H1 (cell line): ENCODE measurements around the gene RABEP2. TPM values are rescaled to one million over a fixed set of nuclear protein-coding genes. Genes with fewer than 3 reads are reported as not detected.
A peak's percentile ranks its signal among the peaks of the same experiment; 100 is the strongest.

ENCODE experiments used
- CTCF ChIA-PET: fragments of 300-600 bp; sonication (Branson Sonifier 250); formaldehyde crosslinking; loops from one replicate; lab custom pipeline; 2021; ENCODE audit not compliant: partially characterized antibody; lab: Charles Lee
- POLR2A ChIA-PET: fragments of 300-600 bp; sonication (Branson Sonifier 250); formaldehyde crosslinking; loops from one replicate; lab custom pipeline; 2021; ENCODE audit warnings: inconsistent platforms; ENCODE audit not compliant: partially characterized antibody; lab: Charles Lee
- DNase-seq, 2 experiments: peaks; one replicate each; pipeline versions ENCODE4 v3.0.0 to v3.0.0-alpha.2; 2010 to 2022; ENCODE audit warnings: low spot score in 2 of 2, low read depth in 1 of 2, mixed read lengths in 1 of 2
- FAIRE-seq: peaks from 2 replicates; lab custom pipeline; 2011; peaks lifted over from hg19 to GRCh38; lab: Jason Lieb, UNC
- H2AFZ ChIP-seq: 2 replicates; pipeline ENCODE4 v1.8.1; 2012; ENCODE audit warnings: low read length, inconsistent platforms
- H2AK5ac ChIP-seq: 2 replicates; pipeline ENCODE4 v1.6.1; 2013; ENCODE audit warnings: low read depth, low read length
- H2BK120ac ChIP-seq: replicated peaks from 2 replicates; pipeline ENCODE3; 2013; ENCODE audit warnings: low read depth, low read length, inconsistent platforms
- H2BK12ac ChIP-seq: 2 replicates; pipeline ENCODE4 v1.6.1; 2013; ENCODE audit warnings: low read depth, low read length
- H2BK15ac ChIP-seq: 2 replicates; pipeline ENCODE4 v1.6.1; 2013; ENCODE audit warnings: low read length
- H2BK20ac ChIP-seq: 2 replicates; pipeline ENCODE4 v1.6.1; 2013; ENCODE audit warnings: low read length
- H2BK5ac ChIP-seq: 2 replicates; pipeline ENCODE4 v1.6.1; 2013; ENCODE audit warnings: low read depth, low read length
- H3K14ac ChIP-seq: 2 replicates; pipeline ENCODE4 v1.6.1; 2013; ENCODE audit warnings: inconsistent platforms; ENCODE audit not compliant: insufficient read length
- H3K18ac ChIP-seq: 2 replicates; pipeline ENCODE4 v1.6.1; 2013; ENCODE audit warnings: low read length; ENCODE audit errors: extremely low read depth
- H3K23ac ChIP-seq: 2 replicates; pipeline ENCODE4 v1.6.1; 2013; ENCODE audit warnings: inconsistent platforms; ENCODE audit not compliant: insufficient read length
- H3K23me2 ChIP-seq: 2 replicates; pipeline ENCODE4 v1.6.1; 2013; ENCODE audit warnings: low read depth, low read length
- H3K27ac ChIP-seq: 2 replicates; pipeline ENCODE4 v1.6.1; 2011; ENCODE audit warnings: low read depth, low read length, inconsistent platforms
- H3K27me3 ChIP-seq, 4 experiments: replicated peaks in 1 of 4; 1 replicate in 1 of 4; 2 replicates in 3 of 4; pipeline versions ENCODE4 v1.6.1 to v1.8.1; 2011 to 2013; ENCODE audit warnings: low read length in 3 of 4, mild to moderate bottlenecking in 3 of 4, inconsistent platforms in 2 of 4, mixed read lengths in 2 of 4, moderate library complexity in 1 of 4; ENCODE audit not compliant: control insufficient read depth in 3 of 4, insufficient read depth in 3 of 4; ENCODE audit errors: extremely low read depth in 1 of 4
- H3K36me3 ChIP-seq, 4 experiments: 2 replicates each; pipeline versions ENCODE4 v1.6.1 to v1.8.1; 2011 to 2013; ENCODE audit warnings: mild to moderate bottlenecking in 4 of 4, low read length in 3 of 4, moderate library complexity in 2 of 4, control low read depth in 1 of 4, inconsistent platforms in 1 of 4; ENCODE audit not compliant: insufficient read depth in 4 of 4, control insufficient read depth in 2 of 4
- H3K4ac ChIP-seq: replicated peaks from 2 replicates; pipeline ENCODE3; 2013; ENCODE audit warnings: low read length, low read depth, mixed read lengths, inconsistent platforms; ENCODE audit not compliant: insufficient read length
- H3K4me1 ChIP-seq, 4 experiments: replicated peaks in 1 of 4; 1 replicate in 1 of 4; 2 replicates in 3 of 4; pipeline versions ENCODE4 v1.6.1 to v1.8.1; 2011 to 2013; ENCODE audit warnings: low read length in 3 of 4, inconsistent platforms in 2 of 4, mixed read lengths in 1 of 4; ENCODE audit not compliant: insufficient read depth in 4 of 4, control insufficient read depth in 3 of 4
- H3K4me2 ChIP-seq, 2 experiments: 2 replicates each; pipeline versions ENCODE4 v1.6.1 to v1.8.1; 2011 to 2013; ENCODE audit warnings: low read depth in 2 of 2, low read length in 2 of 2, control low read depth in 1 of 2, inconsistent platforms in 1 of 2, mild to moderate bottlenecking in 1 of 2; ENCODE audit not compliant: insufficient read depth in 1 of 2
- H3K4me3 ChIP-seq, 4 experiments: fragments of 200-600, 300-600 bp in 1 of 4; sonication (generic), shearing (Covaris generic), sonication (Bioruptor Twin) in 1 of 4; 2 replicates each; pipeline versions ENCODE4 v1.5.1 to v1.8.1; 2011 to 2016; ENCODE audit warnings: low read length in 4 of 4, low read depth in 3 of 4, control low read depth in 2 of 4, inconsistent platforms in 2 of 4, mild to moderate bottlenecking in 2 of 4, mixed read lengths in 1 of 4, moderate library complexity in 1 of 4; ENCODE audit not compliant: insufficient read depth in 2 of 4; ENCODE audit errors: extremely low read depth in 1 of 4
- H3K56ac ChIP-seq: replicated peaks from 2 replicates; pipeline ENCODE3; 2013; ENCODE audit warnings: low read depth, mild to moderate bottlenecking, mixed read lengths, low read length, inconsistent platforms; ENCODE audit not compliant: insufficient read length
- H3K79me1 ChIP-seq: 2 replicates; pipeline ENCODE4 v1.6.1; 2013; ENCODE audit warnings: low read depth, low read length, control low read depth
- H3K79me2 ChIP-seq, 2 experiments: 2 replicates each; pipeline versions ENCODE4 v1.6.1 to v1.8.1; 2012 to 2013; ENCODE audit warnings: low read length in 2 of 2, mild to moderate bottlenecking in 2 of 2, inconsistent platforms in 1 of 2; ENCODE audit not compliant: insufficient read depth in 2 of 2, control insufficient read depth in 1 of 2
- H3K9ac ChIP-seq, 4 experiments: replicated peaks in 1 of 4; 1 replicate in 1 of 4; 2 replicates in 3 of 4; pipeline versions ENCODE4 v1.6.1 to v1.8.1; 2011 to 2013; ENCODE audit warnings: low read depth in 3 of 4, low read length in 3 of 4, control low read depth in 2 of 4, mild to moderate bottlenecking in 2 of 4, moderate library complexity in 2 of 4, inconsistent platforms in 1 of 4; ENCODE audit errors: extremely low read depth in 1 of 4
- H3K9me3 ChIP-seq, 2 experiments: 2 replicates each; pipeline versions ENCODE4 v1.6.1 to v1.8.1; 2012 to 2013; ENCODE audit warnings: mild to moderate bottlenecking in 2 of 2, moderate library complexity in 2 of 2, control low read depth in 1 of 2, inconsistent platforms in 1 of 2, low read depth in 1 of 2, low read length in 1 of 2, mixed read lengths in 1 of 2; ENCODE audit not compliant: insufficient read depth in 2 of 2
- H4K20me1 ChIP-seq, 2 experiments: replicated peaks in 1 of 2; 2 replicates each; pipeline versions ENCODE3 to v1.8.1; 2011 to 2013; ENCODE audit warnings: inconsistent platforms in 2 of 2, low read length in 2 of 2, mild to moderate bottlenecking in 1 of 2; ENCODE audit not compliant: insufficient read depth in 2 of 2, control insufficient read depth in 1 of 2
- H4K5ac ChIP-seq: 2 replicates; pipeline ENCODE4 v1.6.1; 2013; ENCODE audit warnings: low read length, low read depth, mixed read lengths, inconsistent platforms; ENCODE audit not compliant: insufficient read length
- H4K8ac ChIP-seq: 2 replicates; pipeline ENCODE4 v1.8.0; 2013; ENCODE audit warnings: mild to moderate bottlenecking, moderate library complexity, low read length, inconsistent platforms; ENCODE audit not compliant: insufficient read depth; ENCODE audit errors: extremely low read depth
- H4K91ac ChIP-seq: replicated peaks from 2 replicates; pipeline ENCODE3; 2013; ENCODE audit warnings: low read length, mixed read lengths, inconsistent platforms; ENCODE audit not compliant: insufficient read length
- CHD2 ChIP-seq: IDR thresholded peaks from 2 replicates; pipeline ENCODE4 v1.6.1; 2012; ENCODE audit warnings: low read length, improper control_type of control experiment
- JUN ChIP-seq: IDR thresholded peaks from 2 replicates; pipeline ENCODE4 v1.6.1; 2011; ENCODE audit warnings: low read depth, mild to moderate bottlenecking, improper control_type of control experiment, low read length
- MAX ChIP-seq: IDR thresholded peaks from 2 replicates; pipeline ENCODE4 v1.6.1; 2012; ENCODE audit warnings: inconsistent platforms
- NANOG ChIP-seq: IDR thresholded peaks from 2 replicates; pipeline ENCODE4 v1.6.1; 2011; ENCODE audit warnings: low read length, low read depth, mild to moderate bottlenecking, inconsistent platforms; ENCODE audit not compliant: insufficient read depth, poor library complexity, severe bottlenecking
- PHF8 ChIP-seq: fragments of 200-600 bp; sonication (generic); conservative IDR thresholded peaks from 2 replicates; pipeline ENCODE4 v1.7.1; 2012; ENCODE audit warnings: low read depth, mild to moderate bottlenecking, inconsistent platforms, low read length, moderate library complexity
- POLR2A ChIP-seq, 2 experiments: IDR thresholded peaks; 1 replicate in 1 of 2; 2 replicates in 1 of 2; pipeline ENCODE4 v1.6.1; 2011; ENCODE audit warnings: low read depth in 2 of 2, low read length in 2 of 2, mild to moderate bottlenecking in 2 of 2; ENCODE audit errors: control extremely low read depth in 1 of 2
- RBBP5 ChIP-seq: IDR thresholded peaks from 2 replicates; pipeline ENCODE4 v1.7.1; 2012; ENCODE audit warnings: low read depth, mild to moderate bottlenecking, inconsistent platforms, low read length, moderate library complexity, borderline replicate concordance
- SIN3A ChIP-seq, 2 experiments: IDR thresholded peaks in 1 of 2; conservative IDR thresholded peaks in 1 of 2; 2 replicates each; pipeline ENCODE4 v1.6.1; 2011 to 2012; ENCODE audit warnings: low read length in 2 of 2, improper control_type of control experiment in 1 of 2, low read depth in 1 of 2, mild to moderate bottlenecking in 1 of 2
- SP1 ChIP-seq: IDR thresholded peaks from 2 replicates; pipeline ENCODE4 v1.6.1; 2011; ENCODE audit warnings: low read depth, low read length
- ZNF274 ChIP-seq: IDR thresholded peaks from 2 replicates; pipeline ENCODE4 v1.7.0; 2012; ENCODE audit warnings: low read length, borderline replicate concordance; ENCODE audit errors: extremely low read depth
- WGBS, 2 experiments: shearing (Covaris generic) in 1 of 2; methylation state at CpG; one replicate each; pipeline versions ENCODE4 v1.1.6 to v1.1.7; 2013 to 2015; ENCODE audit warnings: low lambda C conversion rate in 2 of 2, mixed read lengths in 2 of 2, inconsistent platforms in 1 of 2, low coverage in 1 of 2, missing lambda C conversion rate in 1 of 2; ENCODE audit not compliant: insufficient replicate concordance in 2 of 2, insufficient coverage in 1 of 2, insufficient read length in 1 of 2; ENCODE audit errors: extremely low coverage in 1 of 2, missing lambda C conversion rate in 1 of 2; 5-methylcytosine and 5-hydroxymethylcytosine counted together
- polyA plus RNA-seq, 7 experiments: library from polyadenylated mRNA; depleted of rRNA in 3 of 7; stranded (reverse) in 5 of 7; unstranded in 2 of 7; fragments of >200 nt in 5 of 7; fragments of 200-250 nt in 2 of 7; gene quantifications; 1 replicate in 5 of 7; 2 replicates in 1 of 7; 4 replicates in 1 of 7; pipeline versions ENCODE4 v1.2.1 to v1.2.3, GENCODE V29; 2011 to 2013; ENCODE audit warnings: missing spikeins in 2 of 7, mixed read lengths in 2 of 7
- total RNA-seq: library from RNA; stranded (reverse); fragmentation: NEBNext Ultra II Directional; extraction: Animal tissue kit (Norgen Biotek cat#: 25700); gene quantifications from 2 replicates; pipeline ENCODE4 v1.2.1, GENCODE V29; 2021

RABEP2 gene
- total and polyA plus RNA-seq, 2 of the 8 experiments (the other 6 are each of a cell fraction or from before 2014, with no cell fraction given) = 10.4 to 14.9 TPM

GRCh38 chr16:28935924-28936783, 11.1 kb upstream of the RABEP2 start:
- no peak overlapping the region for H3K18ac ChIP-seq
- H3K23me2 ChIP-seq = peaks cover 2% of the 10 kb centered on the region; the same call in 1 of the 2 replicates
- ChIA-PET POLR2A (interaction anchor here (0.9 to 3.3 kb wide), 6 partner anchors 9 to 114 kb away, joined by 3 to 23 read pairs (median 6); partner anchors contain the start of genes ATXN2L and RABEP2), CTCF (interaction anchor here (0.6 to 1.8 kb wide), 8 partner anchors 9 to 80 kb away, joined by 3 to 16 read pairs (median 3); no protein-coding TSS in a partner anchor)
- H3K23ac ChIP-seq = no peak overlapping the region
- no peaks in the 10 kb centered on the region for H3K36me3 ChIP-seq
- no peak overlapping the region for H4K8ac ChIP-seq
- no peak overlapping the region for H3K27ac ChIP-seq
- H3K14ac ChIP-seq = no peak overlapping the region
- H3K4me1 ChIP-seq = no peaks in the 10 kb centered on the region; a peak in 1 of 7 replicates
- 0 out of 2 replicates have a peak overlapping the region, but pooled peaks have one; percentile 27 for H2BK12ac ChIP-seq
- H2AK5ac ChIP-seq = 0 out of 2 replicates have a peak overlapping the region, but pooled peaks have one; percentile 42
- WGBS, 2 experiments = 72% methylated on average over 36 of the region's 36 CpGs; no CpG with 5 or more reads in 1 of the 2 experiments
- no peak overlapping the region for H2BK120ac ChIP-seq
- 0 out of 2 replicates have a peak overlapping the region, but pooled peaks have one; percentile 46 for H2BK15ac ChIP-seq
- H3K4me3 ChIP-seq = peak overlapping the region in 3 of 4 experiments; percentile 11 to 47 (median 19); a peak in 5 of 8 replicates
- H3K4me2 ChIP-seq = peak overlapping the region; percentile 48 to 59
- peak; percentile 78 to 94 for DNase-seq
- no peaks in the 10 kb centered on the region for H3K79me1 ChIP-seq
- H2AFZ ChIP-seq = peak overlapping the region; percentile 5; the same call in 1 of the 2 replicates
- no peak overlapping the region for H3K4ac ChIP-seq
- H3K27me3 ChIP-seq = no peaks in the 10 kb centered on the region
- H3K56ac ChIP-seq = no peak overlapping the region
- no peak overlapping the region for H4K5ac ChIP-seq
- no peak overlapping the region for H4K91ac ChIP-seq
- H2BK20ac ChIP-seq = no peak overlapping the region
- 0 out of 7 replicates have a peak overlapping the region, but pooled peaks of 1 of the 4 experiments have one; percentile 38 for H3K9ac ChIP-seq
- H2BK5ac ChIP-seq = no peak overlapping the region
- no peaks in the 10 kb centered on the region for H3K9me3 ChIP-seq
- peak; percentile 58 for FAIRE-seq
- no peaks in the 10 kb centered on the region for H4K20me1 ChIP-seq
- H3K79me2 ChIP-seq = no peaks in the 10 kb centered on the region
- TF ChIP-seq MAX = peak; percentile 65; the same call in 1 of the 2 replicates
- no peak for TF ChIP-seq ZNF274
- peak; percentile 38; the same call in 1 of the 2 replicates for TF ChIP-seq SP1
- TF ChIP-seq NANOG = no peak
- TF ChIP-seq CHD2 = no peak
- TF ChIP-seq PHF8 = no peak
- no peak for TF ChIP-seq JUN
- no peak for TF ChIP-seq RBBP5
- no peak for TF ChIP-seq SIN3A (conservative IDR thresholded peaks at IDR 0.05 in 1 of 2, IDR thresholded peaks at IDR 0.05 in 1 of 2; ENCODE audit: low read depth in 1 of 2, low read length in 2 of 2)
- TF ChIP-seq POLR2A (IDR thresholded peaks at IDR 0.05; ENCODE audit: control extremely low read depth in 1 of 2, low read depth in 2 of 2, low read length in 2 of 2) = no peak
